ENCODE results near the gene GRM1.

The GRM1 gene

GRCh38 chr6:146127447-146128215 is 98.8 kb downstream of the GRM1 start:
- TF ChIP-seq GATA2 (IDR thresholded peaks at IDR 0.05; ENCODE audit: low read depth, low read length) (no peak), GATA3 (IDR thresholded peaks at IDR 0.05; ENCODE audit: low read depth, low read length) (no peak)

GRCh38 chr6:146133866-146134265 is 105.0 kb downstream of the GRM1 start:
- no peak for TF ChIP-seq GATA3 (IDR thresholded peaks at IDR 0.05; ENCODE audit: low read depth, low read length)
- no peak for TF ChIP-seq GATA2 (IDR thresholded peaks at IDR 0.05; ENCODE audit: low read depth, low read length)

GRCh38 chr6:146135167-146135566 is 106.3 kb downstream of the GRM1 start:
- TF ChIP-seq GATA3 (IDR thresholded peaks at IDR 0.05; ENCODE audit: low read depth, low read length), result no peak
- no peak for TF ChIP-seq GATA2 (IDR thresholded peaks at IDR 0.05; ENCODE audit: low read depth, low read length)

- TF ChIP-seq GATA2 (IDR thresholded peaks at IDR 0.05; ENCODE audit: low read depth, low read length) (no peak), GATA3 (IDR thresholded peaks at IDR 0.05; ENCODE audit: low read depth, low read length) (no peak)
Observed at GRCh38 chr6:146146836-146147235, 118.0 kb downstream of the GRM1 start.

GRCh38 chr6:146149770-146150169 is 120.9 kb downstream of the GRM1 start:
- TF ChIP-seq GATA3 (IDR thresholded peaks at IDR 0.05; ENCODE audit: low read depth, low read length) (no peak), GATA2 (IDR thresholded peaks at IDR 0.05; ENCODE audit: low read depth, low read length) (no peak)

- TF ChIP-seq GATA3 (IDR thresholded peaks at IDR 0.05; ENCODE audit: low read depth, low read length), result no peak
- TF ChIP-seq GATA2 (IDR thresholded peaks at IDR 0.05; ENCODE audit: low read depth, low read length), result no peak
Observed at GRCh38 chr6:146153040-146153758, 124.3 kb downstream of the GRM1 start.

- TF ChIP-seq GATA3 (IDR thresholded peaks at IDR 0.05; ENCODE audit: low read depth, low read length) (no peak), GATA2 (IDR thresholded peaks at IDR 0.05; ENCODE audit: low read depth, low read length) (no peak)
Observed at GRCh38 chr6:146154197-146154596, 125.3 kb downstream of the GRM1 start.

GRCh38 chr6:146161664-146162063 is 132.8 kb downstream of the GRM1 start:
- TF ChIP-seq GATA2 (IDR thresholded peaks at IDR 0.05; ENCODE audit: low read depth, low read length) (no peak), GATA3 (IDR thresholded peaks at IDR 0.05; ENCODE audit: low read depth, low read length) (no peak)

- TF ChIP-seq GATA2 (IDR thresholded peaks at IDR 0.05; ENCODE audit: low read depth, low read length) (no peak), GATA3 (IDR thresholded peaks at IDR 0.05; ENCODE audit: low read depth, low read length) (no peak)
Observed at GRCh38 chr6:146169872-146170271, 141.0 kb downstream of the GRM1 start.

- no peak for TF ChIP-seq GATA3 (IDR thresholded peaks at IDR 0.05; ENCODE audit: low read depth, low read length)
- no peak for TF ChIP-seq GATA2 (IDR thresholded peaks at IDR 0.05; ENCODE audit: low read depth, low read length)
Observed at GRCh38 chr6:146177785-146178184, 148.9 kb downstream of the GRM1 start.

GRCh38 chr6:146183831-146184230 is 155.0 kb downstream of the GRM1 start:
- TF ChIP-seq GATA2 (IDR thresholded peaks at IDR 0.05; ENCODE audit: low read depth, low read length) (no peak), GATA3 (IDR thresholded peaks at IDR 0.05; ENCODE audit: low read depth, low read length) (no peak)

- TF ChIP-seq GATA2 (IDR thresholded peaks at IDR 0.05; ENCODE audit: low read depth, low read length) (no peak), GATA3 (IDR thresholded peaks at IDR 0.05; ENCODE audit: low read depth, low read length) (no peak)
Observed at GRCh38 chr6:146184701-146185100, 155.8 kb downstream of the GRM1 start.

GRCh38 chr6:146189131-146189530 is 160.3 kb downstream of the GRM1 start:
- TF ChIP-seq GATA2 (IDR thresholded peaks at IDR 0.05; ENCODE audit: low read depth, low read length) (no peak), GATA3 (IDR thresholded peaks at IDR 0.05; ENCODE audit: low read depth, low read length) (no peak)

GRCh38 chr6:146190581-146190980 is 161.7 kb downstream of the GRM1 start:
- TF ChIP-seq GATA3 (IDR thresholded peaks at IDR 0.05; ENCODE audit: low read depth, low read length) (no peak), GATA2 (IDR thresholded peaks at IDR 0.05; ENCODE audit: low read depth, low read length) (no peak)

- TF ChIP-seq GATA2 (IDR thresholded peaks at IDR 0.05; ENCODE audit: low read depth, low read length), result no peak
- no peak for TF ChIP-seq GATA3 (IDR thresholded peaks at IDR 0.05; ENCODE audit: low read depth, low read length)
Observed at GRCh38 chr6:146191166-146191565, 162.3 kb downstream of the GRM1 start.

Data from SH-SY5Y (cell line).